Gastroesophageal sphincter (tissue), 4 donors: Measurements from ENCODE around the gene RNPEP. TPM values are rescaled to one million over a fixed set of nuclear protein-coding genes. Genes with fewer than 3 reads are reported as not detected.

Experiments used
- ATAC-seq: fragments of 150-250 bp; one replicate; pipeline ENCODE4 v1.9.1; 2016; ENCODE audit warnings: mild to moderate bottlenecking, moderate library complexity
- H3K27ac ChIP-seq, 4 donors: fragments of 200-600 bp; sonication (generic) in 3 of 4; 1 replicate in 3 of 4; 2 replicates in 1 of 4; pipeline ENCODE4 v1.5.1; 2016 to 2019
- H3K27me3 ChIP-seq: fragments of 200-600 bp; sonication (generic); one replicate; pipeline ENCODE4 v1.5.1; 2019
- H3K36me3 ChIP-seq, 2 donors: fragments of 200-600 bp; sonication (generic); one replicate each; pipeline ENCODE4 v1.5.1; 2019; ENCODE audit warnings: control low read depth in 1 of 2
- H3K4me1 ChIP-seq, 3 donors: fragments of 200-600 bp; sonication (generic); 1 replicate in 2 of 3; 2 replicates in 1 of 3; pipeline ENCODE4 v1.5.1; 2016 to 2019; ENCODE audit warnings: control low read depth in 2 of 3
- H3K4me3 ChIP-seq, 2 donors: fragments of 200-600 bp; sonication (generic); one replicate each; pipeline ENCODE4 v1.5.1; 2019; ENCODE audit warnings: mild to moderate bottlenecking in 1 of 2, moderate library complexity in 1 of 2
- H3K9me3 ChIP-seq, 3 donors: fragments of 200-600 bp; sonication (generic); one replicate each; pipeline ENCODE4 v1.5.1; 2017 to 2019; ENCODE audit warnings: control low read depth in 2 of 3
- EP300 ChIP-seq: sonication (generic); formaldehyde crosslinking; IDR thresholded peaks from one replicate; pipeline ENCODE4 v1.6.1; 2017; ENCODE audit warnings: antibody characterized with exemption, mild to moderate bottlenecking
- POLR2A ChIP-seq, 2 donors: fragments of 450-650 bp; IDR thresholded peaks; one replicate each; pipeline ENCODE4 v1.6.1; 2017; ENCODE audit warnings: antibody characterized with exemption in 2 of 2, mild to moderate bottlenecking in 2 of 2, moderate library complexity in 1 of 2
- POLR2AphosphoS5 ChIP-seq: sonication (generic); formaldehyde crosslinking; IDR thresholded peaks from one replicate; pipeline ENCODE4 v1.6.1; 2017; ENCODE audit warnings: antibody characterized with exemption
- WGBS, 2 donors: methylation state at CpG; one replicate each; pipeline ENCODE4 v1.1.5; 2018; ENCODE audit warnings: low coverage in 1 of 2; 5-methylcytosine and 5-hydroxymethylcytosine counted together
- total RNA-seq, 4 donors: library from RNA; depleted of rRNA; stranded (reverse); fragments of >200 nt; gene quantifications; one replicate each; pipeline ENCODE4 v1.1.0, GENCODE V29; 2016
- TF ChIP-seq, protein P1 (sequence below), 4 experiments: fragments of 200-600 bp in 2 of 4; fragments of 450-650 bp in 2 of 4; sonication (generic) in 1 of 4; IDR thresholded peaks; one replicate each; pipeline ENCODE4 v1.5.1; 2017 to 2019; ENCODE audit warnings: antibody characterized with exemption in 4 of 4, mild to moderate bottlenecking in 2 of 4, moderate library complexity in 2 of 4

Gene RNPEP
- total RNA-seq, 4 donors from 2014 or later = 23.0 to 40.0 (median 34.7) TPM

DNA sequence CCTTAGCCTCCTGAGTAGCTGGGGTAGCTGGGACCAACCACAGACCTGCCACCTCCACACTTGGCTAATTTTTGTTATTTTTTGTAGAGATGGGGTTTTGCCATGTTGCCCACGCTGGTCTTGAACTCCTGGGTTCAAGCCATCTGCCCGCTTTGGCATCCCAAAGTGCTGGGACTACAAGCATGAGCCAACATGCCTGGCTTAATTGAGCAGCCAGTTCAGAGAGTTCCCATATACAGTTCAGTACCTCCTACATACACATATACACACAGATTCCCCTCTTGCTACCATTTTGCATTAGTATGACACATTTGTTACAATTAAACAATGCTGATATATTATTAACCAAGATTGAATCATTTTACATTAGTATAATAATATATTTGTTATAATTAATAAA, 2.9 kb downstream of the RNPEP start:
- Histone ChIP-seq H3K4me1 (peaks cover 0 to 27% (median 3%) of the 10 kb centered on the region in 3 donors), H3K27ac (no peak overlapping the region), H3K36me3 (peaks cover 0 to 19% of the 10 kb centered on the region in 2 donors), H3K4me3 (no peak overlapping the region), H3K27me3 (no peaks in the 10 kb centered on the region), H3K9me3 (no peaks in the 10 kb centered on the region)
- 50 to 67% methylated on average over 2 of the region's 2 CpGs for WGBS, 2 donors
- no peak for ATAC-seq
- TF ChIP-seq EP300 (no peak), POLR2AphosphoS5 (no peak), POLR2A (IDR thresholded peaks at IDR 0.05) (no peak)
- TF ChIP-seq, protein P1, sequence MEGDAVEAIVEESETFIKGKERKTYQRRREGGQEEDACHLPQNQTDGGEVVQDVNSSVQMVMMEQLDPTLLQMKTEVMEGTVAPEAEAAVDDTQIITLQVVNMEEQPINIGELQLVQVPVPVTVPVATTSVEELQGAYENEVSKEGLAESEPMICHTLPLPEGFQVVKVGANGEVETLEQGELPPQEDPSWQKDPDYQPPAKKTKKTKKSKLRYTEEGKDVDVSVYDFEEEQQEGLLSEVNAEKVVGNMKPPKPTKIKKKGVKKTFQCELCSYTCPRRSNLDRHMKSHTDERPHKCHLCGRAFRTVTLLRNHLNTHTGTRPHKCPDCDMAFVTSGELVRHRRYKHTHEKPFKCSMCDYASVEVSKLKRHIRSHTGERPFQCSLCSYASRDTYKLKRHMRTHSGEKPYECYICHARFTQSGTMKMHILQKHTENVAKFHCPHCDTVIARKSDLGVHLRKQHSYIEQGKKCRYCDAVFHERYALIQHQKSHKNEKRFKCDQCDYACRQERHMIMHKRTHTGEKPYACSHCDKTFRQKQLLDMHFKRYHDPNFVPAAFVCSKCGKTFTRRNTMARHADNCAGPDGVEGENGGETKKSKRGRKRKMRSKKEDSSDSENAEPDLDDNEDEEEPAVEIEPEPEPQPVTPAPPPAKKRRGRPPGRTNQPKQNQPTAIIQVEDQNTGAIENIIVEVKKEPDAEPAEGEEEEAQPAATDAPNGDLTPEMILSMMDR (IDR thresholded peaks at IDR 0.05) = no peak

DNA sequence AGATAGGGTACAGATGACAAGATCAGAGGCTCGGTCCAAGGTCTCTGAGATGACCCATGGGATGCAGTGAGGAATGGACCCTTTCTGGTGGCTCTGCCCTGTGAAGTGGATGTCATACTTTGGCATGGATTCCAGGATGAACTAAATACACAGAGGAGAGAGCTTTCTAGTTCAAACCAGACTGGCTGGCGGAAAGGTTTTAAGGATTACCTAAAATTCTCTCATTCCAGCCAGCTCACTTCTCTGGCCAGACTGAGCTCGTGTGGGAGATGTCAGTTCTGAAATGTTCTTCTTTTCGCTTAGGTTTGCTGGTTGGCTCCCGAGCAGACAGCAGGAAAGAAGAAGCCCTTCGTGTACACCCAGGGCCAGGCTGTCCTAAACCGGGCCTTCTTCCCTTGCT, 6.2 kb downstream of the RNPEP start:
- peaks cover 0 to 52% of the 10 kb centered on the region in 2 donors for H3K36me3 ChIP-seq
- no peak overlapping the region for H3K4me3 ChIP-seq
- no peak for ATAC-seq
- no peak overlapping the region for H3K27ac ChIP-seq
- TF ChIP-seq, protein P1 (IDR thresholded peaks at IDR 0.05) = no peak
- TF ChIP-seq EP300 (no peak), POLR2AphosphoS5 (no peak), POLR2A (IDR thresholded peaks at IDR 0.05) (no peak)
- peaks cover 0 to 18% (median 3%) of the 10 kb centered on the region in 3 donors for H3K4me1 ChIP-seq
- 74 to 85% methylated on average over 4 to 7 of the region's 7 CpGs for WGBS, 2 donors
- no peaks in the 10 kb centered on the region for H3K9me3 ChIP-seq
- H3K27me3 ChIP-seq = no peaks in the 10 kb centered on the region

DNA sequence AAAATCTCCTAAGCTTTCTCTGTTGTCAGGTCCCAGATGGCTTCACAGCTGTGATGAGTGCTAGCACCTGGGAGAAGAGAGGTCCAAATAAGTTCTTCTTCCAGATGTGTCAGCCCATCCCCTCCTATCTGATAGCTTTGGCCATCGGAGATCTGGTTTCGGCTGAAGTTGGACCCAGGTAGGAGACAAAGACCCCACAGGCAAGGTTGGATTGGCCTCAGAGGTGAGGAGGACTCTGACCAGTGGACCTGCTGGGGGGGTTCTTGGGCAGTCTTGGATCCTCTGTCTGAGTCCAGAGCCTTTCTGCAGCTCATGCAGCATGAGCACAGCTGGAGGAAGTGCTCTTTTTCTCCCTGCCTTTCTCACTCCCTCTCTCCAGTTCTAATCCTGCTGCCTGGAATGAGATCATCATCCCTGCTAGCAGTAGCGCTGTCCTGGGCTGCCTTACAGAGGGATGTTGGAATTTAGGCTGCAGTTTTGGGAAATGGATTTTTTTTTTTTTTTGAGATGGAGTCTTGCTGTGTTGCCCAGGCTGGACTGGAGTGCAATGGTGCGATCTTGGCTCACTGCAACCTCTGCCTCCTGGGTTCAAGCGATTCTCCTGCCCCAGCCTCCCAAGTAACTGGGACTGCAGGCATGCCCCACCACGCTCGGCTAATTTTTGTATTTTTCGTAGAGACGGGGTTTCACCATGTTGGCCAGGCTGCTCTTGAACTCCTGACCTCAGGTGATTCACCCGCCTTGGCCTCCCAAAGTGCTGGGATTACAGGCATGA, 7.1 kb downstream of the RNPEP start:
- Histone ChIP-seq H3K4me3 (no peak overlapping the region), H3K4me1 (peaks cover 0 to 8% (median 0%) of the 10 kb centered on the region in 3 donors), H3K36me3 (peaks cover 0 to 61% of the 10 kb centered on the region in 2 donors), H3K27ac (no peak overlapping the region), H3K27me3 (no peaks in the 10 kb centered on the region), H3K9me3 (no peaks in the 10 kb centered on the region)
- WGBS, 2 donors = 95% methylated on average over 7 of the region's 10 CpGs; no CpG with 5 or more reads in 1 of the 2 donors
- no peak for TF ChIP-seq EP300
- TF ChIP-seq POLR2A (IDR thresholded peaks at IDR 0.05) = no peak
- no peak for TF ChIP-seq POLR2AphosphoS5
- TF ChIP-seq, protein P1 (IDR thresholded peaks at IDR 0.05) = no peak
- no peak for ATAC-seq

DNA sequence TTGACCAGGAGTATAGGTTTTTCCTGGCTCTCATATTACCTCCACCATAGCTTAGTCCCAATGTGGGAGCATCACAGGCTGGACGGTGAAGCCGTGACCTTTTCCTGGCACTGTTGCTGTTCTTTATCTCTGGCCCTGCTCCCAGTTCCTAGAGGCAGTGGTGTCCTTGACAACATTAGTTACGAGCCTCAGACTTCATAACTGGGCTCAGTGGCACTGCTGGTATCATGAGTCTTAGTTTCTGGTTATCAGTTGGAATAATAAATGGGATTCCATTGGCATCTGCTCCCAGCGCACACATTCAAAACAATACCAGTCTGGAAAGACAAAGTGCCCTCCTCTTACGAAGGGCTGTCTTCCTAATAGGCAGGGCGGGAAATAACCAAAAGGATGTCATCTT, 8.0 kb downstream of the RNPEP start:
- Histone ChIP-seq H3K36me3 (peaks cover 0 to 70% of the 10 kb centered on the region in 2 donors), H3K27me3 (no peaks in the 10 kb centered on the region), H3K9me3 (no peaks in the 10 kb centered on the region), H3K27ac (no peak overlapping the region), H3K4me3 (no peak overlapping the region), H3K4me1 (no peaks in the 10 kb centered on the region)
- TF ChIP-seq, protein P1 (IDR thresholded peaks at IDR 0.05) = no peak
- TF ChIP-seq POLR2A (IDR thresholded peaks at IDR 0.05) (no peak), POLR2AphosphoS5 (no peak), EP300 (no peak)
- no peak for ATAC-seq
- 33 to 73% methylated on average over 4 to 6 of the region's 6 CpGs for WGBS, 2 donors
